Activated naive CD8-positive, alpha-beta T cell treated with anti-CD3 and anti-CD28 coated beads, Interleukin-2, amount 50 U/mL, for 16 hours (primary cell): Measurements from ENCODE around the gene BLOC1S5.
"Not testable (repeated sequence)": the region's sequence is repeated elsewhere in the genome, so short reads cannot be mapped to it uniquely, and the experiment has no call there.

Experiments used
- DNase-seq: peaks from one replicate; pipeline ENCODE4 v3.0.0-alpha.2; 2020; ENCODE audit warnings: low read depth, low spot score

Gene BLOC1S5

DNA sequence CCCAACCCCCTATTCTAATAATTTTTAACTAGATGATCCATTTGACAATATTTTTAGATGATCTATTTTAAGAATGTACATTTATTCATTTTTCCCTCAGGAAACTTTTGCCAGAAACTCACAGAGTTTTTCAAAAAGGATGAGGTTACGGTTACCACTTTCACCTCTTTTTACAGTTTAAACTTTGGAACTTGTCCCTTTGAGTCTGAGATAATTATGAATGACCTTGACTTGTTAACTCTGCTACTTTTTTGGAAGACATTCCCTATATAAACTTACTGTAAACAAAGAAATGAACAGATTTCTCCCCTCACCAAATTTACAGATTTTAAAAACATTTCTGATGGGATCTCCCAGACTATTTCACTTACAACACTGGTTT is 18.4 kb upstream of the BLOC1S5 start:
- no peak for DNase-seq

DNA sequence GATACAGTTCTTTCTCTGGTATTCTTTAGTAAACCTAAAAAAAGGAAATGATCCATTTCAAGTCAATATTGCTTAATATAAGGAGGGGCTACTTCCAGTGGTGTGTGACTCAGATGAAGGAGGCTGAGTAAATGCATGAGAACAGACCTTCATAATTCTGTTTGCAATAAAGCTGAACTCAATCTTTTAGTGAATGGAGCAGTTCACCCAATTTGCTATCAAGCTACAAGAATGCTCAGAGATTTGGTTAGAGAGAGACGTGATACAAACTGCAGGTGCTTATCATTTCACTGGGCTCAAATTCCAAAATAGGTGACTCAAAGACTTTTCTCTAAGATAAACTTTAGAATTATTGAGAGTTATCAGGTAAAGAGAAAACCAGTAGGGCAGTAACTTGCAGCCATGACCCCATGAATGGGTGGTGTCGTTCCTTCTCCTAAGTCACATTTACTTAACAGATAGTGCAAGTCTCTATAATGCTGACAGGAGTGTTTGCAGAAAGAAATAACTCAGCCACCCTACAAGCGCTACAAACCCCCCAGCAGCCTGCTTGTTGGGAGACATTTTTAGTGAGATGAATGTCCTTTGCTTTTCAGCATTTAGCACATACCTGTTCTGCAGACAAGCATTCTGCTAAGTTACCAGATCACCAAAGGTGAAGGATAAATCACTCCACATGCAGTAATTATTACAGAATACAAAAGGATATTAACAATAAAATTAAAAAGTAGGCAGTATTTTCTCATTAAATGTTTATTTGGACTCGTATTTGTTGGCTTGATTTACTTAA is 16.4 kb upstream of the BLOC1S5 start:
- no peak for DNase-seq

DNA sequence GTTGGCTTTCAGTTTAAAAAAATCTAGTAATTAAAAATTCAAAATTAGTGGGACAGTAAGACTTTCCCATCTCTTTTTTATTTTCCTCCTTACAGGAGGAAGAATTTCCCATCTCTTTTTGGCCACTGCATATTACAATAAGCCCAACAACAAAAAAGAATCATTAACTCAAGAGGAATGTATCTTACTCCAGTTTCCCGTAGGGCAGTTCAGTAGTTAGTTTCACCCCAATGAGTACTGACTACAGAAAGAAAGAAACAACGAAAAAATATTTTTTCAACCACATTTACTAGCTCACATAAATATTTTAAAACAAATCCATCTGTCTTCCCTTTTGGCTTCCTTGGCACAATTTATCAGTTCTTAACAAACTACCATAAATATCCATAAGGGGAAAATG is 14.9 kb upstream of the BLOC1S5 start:
- DNase-seq: no peak

DNA sequence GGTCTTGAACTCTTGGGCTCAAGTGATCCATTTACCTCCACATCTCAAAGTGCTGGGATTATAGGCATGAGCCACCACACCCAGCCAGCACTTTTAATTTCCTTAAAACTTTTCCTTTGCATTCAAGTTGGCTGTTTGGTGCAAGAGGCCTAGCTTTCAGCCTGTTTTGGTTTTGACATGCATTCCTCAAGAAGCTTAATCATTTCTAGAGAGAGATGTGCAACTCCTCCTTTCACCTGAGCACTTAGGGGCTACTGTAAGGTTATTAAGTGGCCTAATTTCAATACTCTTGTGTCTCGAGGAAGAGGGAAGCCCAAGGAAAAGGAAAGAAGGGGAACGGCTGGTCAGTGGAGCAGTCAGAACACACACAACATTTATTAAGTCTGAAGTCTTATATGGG is 13.8 kb upstream of the BLOC1S5 start:
- no peak for DNase-seq

DNA sequence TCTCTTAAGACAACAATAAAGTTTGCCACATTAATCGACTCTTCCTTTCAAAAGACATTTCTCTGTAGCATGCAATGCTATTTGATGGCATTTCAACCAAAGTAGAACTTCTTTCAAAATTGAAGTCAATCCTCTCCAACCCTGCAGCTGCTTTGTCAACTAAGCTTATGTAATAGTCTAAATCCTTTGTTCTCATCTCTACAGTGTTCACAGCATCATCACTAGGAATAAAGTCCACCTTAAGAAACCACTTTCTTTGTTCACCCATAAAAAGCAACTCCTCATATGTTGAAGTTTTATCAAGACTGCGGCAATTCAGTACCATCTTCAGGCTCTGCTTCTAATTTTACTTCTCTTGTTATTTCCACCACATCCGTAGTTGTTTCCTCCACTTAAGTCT is 11.5 kb upstream of the BLOC1S5 start:
- DNase-seq: no peak

DNA sequence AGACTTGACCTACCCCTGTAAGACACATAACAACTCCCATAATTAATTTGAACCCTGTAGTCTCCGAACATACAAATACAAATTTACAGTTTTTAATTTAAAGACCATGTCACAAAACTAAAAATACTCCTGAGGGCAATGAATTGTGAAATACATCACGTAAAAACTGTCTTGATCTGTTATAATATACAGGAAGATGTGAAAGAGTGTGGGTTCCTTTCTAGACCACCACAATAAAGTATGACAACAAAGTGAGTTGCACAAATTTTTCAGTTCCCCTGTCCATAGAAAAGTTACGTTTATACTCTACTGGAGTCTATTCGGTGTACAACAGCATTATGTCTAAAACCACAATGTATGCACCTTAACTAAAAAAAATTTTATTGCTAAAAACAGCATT is 11.0 kb upstream of the BLOC1S5 start:
- no peak for DNase-seq

DNA sequence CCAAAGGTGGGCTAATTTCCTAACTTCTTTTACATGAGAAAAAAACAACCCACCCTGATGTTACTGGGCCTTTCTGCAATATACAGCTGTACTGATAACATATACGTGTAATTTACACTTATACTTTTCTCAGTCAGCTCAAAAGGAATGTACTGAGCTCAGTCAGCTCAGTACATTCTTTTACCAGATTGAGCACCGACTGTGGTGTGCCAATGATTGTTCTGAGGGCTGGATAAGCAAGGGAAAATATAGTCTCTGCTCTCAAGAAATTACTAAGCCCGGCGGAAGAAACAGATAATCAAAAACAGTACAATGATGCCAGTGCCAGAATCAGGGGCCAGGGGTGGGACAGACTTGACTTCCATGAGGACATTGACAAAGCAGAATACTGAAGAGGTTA is 10.0 kb upstream of the BLOC1S5 start:
- no peak for DNase-seq

DNA sequence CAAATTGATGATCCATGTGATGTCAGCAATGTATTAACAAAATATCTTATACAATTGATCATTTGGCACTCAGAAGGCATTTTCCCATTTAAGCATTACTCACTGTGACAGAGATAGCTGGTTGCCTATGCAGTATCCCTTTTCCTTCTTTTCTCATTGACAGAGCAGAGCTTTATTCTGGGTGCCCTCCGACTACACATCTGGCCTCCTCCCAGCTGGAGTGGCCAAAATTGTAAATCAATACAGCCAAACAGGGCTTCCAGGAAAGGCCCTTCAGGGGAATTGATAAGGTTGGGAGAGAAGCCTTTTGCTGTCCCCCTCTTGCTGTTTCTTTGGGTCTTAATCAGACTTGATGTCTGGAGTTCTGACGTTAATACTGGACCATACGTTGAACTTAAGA is 9.6 kb upstream of the BLOC1S5 start:
- no peak for DNase-seq

DNA sequence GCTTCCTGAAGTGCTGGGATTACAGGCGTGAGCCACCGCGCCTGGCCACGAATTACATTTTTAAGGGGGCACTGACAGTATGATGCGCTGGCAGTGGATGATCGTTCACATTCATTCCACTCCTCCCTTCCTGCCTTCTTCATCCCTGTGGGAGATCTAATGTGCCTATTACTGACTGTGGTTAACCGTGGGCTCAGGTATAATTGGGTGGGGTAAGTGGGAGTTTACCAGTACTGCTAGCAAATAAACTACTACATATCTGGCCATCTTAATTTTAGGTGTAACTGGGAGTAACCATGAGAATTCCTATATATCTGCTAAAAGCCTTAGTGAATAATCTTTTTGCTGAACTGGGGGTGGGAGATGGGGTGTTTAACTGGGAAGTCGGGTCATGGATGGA is 6.5 kb upstream of the BLOC1S5 start:
- no peak for DNase-seq

DNA sequence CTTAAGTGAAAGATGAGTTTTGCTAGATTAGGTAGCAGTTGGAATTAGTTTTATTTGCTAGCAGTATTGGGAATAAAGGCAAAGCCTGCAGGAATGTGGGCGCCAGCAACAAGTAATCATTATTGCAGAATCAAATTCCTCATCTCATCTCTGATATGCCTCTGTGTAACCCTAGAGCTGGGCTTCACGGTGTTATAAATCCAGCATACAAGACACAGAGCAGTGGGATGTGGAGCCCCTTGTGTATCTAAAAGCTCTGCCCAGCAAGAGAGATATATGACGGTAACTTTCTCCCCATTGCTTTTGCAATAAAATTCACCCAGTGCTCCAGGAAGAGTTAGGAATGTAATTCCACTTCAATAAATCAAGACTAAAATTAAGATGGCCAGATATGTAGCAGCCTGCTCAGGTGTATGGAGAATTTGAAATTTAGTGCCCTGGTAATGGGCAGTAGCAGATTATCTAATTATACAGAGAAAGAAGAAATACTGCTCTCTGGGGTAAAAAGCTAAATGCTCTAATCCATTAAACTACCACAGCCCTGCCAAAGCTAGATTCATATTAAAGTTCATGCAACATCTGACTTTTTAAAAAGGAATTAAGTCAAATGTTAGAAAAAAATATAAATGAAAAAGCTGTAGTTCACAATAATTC is 5.6 kb upstream of the BLOC1S5 start:
- DNase-seq: no peak

DNA sequence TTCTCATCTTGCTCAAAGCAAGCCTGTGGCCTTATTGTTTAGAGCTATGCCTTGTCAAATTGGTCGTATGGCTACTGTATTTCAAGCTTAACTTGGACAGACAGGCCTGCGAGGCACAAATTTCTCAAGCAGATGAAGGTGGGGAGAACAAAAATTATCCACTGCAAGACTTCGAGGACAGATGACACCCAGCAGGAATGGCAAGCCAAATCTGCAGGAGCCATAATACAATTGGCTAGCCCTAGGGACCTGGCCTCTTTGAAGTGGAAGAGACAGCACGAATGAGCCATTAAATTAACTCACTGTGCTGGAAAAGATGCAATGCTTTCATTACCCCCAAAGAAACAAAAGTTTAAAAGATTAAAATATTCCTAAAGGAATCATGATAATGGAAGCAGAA is 5.0 kb upstream of the BLOC1S5 start:
- DNase-seq: no peak

DNA sequence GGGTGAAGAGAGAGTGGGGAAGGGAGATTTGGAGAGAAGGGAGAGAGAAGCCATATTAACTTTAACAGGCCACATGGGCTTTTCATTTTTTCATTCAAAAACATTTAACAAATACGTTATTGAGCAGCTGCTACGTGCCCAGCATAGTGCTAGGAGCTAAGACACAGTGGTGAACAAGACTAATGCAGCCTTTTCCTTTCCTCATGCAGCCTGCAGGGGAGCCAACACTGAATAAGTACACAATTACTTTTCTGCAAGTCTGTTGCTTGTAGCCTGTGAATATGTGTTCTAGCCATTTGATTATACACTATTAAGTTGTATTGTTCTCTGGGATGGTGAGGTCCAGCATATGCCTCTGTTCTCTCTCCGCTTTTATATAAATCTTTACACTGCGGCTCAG is 1.9 kb upstream of the BLOC1S5 start:
- no peak for DNase-seq

DNA sequence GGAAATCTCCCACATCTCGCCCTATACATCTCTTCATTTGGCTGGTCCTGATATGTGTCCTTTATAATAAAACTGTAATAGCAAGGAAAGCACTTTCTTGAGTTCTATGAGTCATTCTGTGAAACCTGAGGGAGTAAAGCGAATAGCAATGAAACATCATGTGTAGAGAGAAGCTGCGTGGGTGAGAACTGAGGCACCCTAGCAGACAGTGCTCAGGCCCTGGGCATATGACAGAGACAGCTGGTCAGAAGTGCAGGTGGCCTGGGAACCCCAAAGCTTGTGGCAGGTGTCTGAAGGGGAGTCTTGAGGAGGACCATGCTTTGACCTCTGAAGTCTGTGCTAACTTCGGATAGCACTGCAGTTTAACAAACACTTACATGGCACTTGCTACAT is 1.3 kb upstream of the BLOC1S5 start:
- no peak for DNase-seq

DNA sequence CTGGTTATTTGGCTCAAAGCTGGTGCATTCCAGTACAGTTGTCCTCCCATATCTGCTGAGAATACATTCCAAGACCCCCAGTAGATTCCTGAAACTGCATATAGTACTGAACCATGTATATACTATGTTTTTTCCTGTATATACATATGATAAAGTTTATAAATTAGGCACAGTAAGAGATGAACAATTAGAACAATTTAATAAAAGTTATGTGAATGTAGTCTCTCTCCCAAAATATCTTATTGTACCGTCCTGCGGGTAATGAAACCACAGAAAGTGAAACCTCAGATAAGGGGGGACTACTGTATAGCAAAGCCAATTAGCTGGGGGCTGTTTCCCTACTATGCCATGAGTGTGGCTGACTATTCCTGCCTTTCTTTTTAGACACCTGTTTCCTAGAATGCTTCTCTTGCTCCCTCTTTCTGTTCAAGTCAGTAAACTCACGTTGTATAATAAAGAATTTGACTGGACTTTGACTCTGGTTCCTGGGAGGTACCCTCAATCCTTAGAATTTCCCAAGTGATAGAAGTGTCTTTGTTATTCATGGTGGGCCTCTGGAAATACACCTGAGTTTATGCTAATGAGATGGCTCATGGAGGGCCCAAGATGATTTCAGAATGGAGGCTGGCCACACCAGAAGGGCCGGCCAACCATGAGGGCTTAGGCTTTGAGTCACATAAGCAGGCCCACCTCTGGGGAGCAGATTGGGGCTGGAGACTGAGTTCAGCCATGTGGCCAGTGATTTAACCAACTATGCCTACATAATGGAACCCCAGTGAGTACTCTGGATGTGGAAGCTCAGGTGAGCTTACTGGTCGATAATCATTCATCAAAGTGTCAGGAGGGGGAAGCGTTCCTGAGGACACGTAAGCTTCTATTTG is 689 bp upstream of the BLOC1S5 start:
- DNase-seq: no peak

DNA sequence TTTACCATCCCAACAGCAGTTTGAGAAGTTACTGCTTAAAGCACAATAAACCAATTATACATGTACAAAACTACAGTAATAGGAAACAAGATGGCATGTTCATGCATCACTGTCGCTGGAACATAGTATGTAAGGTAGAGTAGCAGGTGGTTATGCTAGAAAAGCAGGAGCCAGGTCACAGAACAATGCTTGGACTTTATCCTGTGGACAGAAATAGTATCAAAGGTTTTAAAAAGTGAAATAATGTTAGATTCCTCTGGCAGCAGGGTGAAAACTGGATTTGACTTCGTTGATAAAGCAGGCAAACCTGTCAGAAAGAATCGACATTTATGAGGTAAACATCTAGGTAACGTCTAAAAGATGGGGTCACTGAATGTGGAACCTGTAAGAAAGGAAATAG is 2.5 kb downstream of the BLOC1S5 start:
- no peak for DNase-seq

DNA sequence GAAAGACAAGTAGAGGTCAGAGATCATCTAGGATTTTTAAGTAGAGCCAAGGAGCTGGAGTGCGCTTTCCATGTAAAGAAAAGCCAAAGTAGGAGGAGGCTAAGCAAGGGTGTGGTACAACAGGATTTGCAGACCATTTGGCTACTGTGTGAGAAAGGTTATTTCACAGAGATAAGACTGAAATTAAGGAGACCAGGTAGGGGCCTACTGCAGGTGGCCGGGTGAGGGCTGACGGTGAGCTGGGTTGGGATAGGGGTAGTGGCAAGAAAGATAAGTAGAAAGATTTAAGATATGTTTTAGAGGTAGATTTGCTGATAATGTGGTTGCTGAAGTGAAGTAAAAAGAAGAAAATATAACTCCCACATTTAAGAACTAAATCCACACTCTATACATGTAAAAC is 3.8 kb downstream of the BLOC1S5 start:
- no peak for DNase-seq

DNA sequence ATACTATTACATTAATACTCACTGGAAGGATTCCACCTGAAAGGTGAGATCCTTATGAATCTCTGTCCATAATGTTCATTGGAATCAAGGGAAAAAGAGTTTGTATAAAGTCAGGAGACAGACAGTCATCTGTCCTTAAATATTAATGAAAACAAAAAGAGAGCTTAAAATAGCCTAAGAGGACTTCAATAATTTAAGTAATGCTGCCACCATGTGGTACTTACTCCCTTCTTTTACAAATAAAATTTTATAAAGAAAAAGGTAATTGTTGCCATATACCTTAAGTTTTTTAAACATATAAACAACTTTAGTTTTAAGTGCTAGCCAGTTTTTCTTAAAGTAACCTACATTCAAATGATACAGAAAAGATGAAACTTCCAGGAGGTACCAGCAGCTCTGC is 5.1 kb downstream of the BLOC1S5 start:
- DNase-seq: no peak

DNA sequence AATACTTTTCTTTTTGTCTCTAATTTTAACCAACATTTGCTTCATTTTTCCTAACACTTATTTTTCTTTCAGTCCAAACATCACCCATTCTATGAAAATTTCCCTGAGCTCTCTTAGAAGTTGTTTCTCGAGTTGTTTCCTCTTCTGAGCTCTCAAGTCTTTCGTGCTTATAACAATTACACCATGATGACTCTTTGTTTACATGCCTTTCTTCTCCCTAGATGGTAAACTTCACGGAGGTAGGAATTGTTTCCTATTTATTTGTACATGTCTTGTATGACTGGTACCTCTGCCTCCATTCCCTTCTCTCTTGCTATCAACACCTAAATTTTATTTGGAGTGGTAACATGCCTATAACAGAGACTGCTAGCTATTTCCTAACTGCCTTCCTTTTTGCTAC is 6.4 kb downstream of the BLOC1S5 start:
- DNase-seq: no peak

DNA sequence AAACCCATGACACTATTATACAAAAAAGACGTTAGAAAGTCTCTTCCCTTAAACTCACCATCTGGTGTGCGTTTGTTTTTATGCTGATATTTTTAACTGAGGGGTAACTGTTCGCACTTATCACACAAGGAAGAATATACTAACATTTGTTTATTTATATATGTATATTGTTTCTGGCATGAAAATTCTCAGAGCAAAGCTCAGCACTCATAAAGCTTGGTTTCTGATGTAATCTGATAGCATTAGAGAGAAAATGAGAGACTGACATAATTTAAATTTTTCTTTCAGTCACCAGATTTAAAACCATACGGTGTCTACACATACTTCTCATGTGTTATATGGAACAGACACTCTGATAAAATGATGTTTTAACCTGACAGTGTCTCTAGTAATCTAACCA is 6.9 kb downstream of the BLOC1S5 start:
- DNase-seq: no peak

DNA sequence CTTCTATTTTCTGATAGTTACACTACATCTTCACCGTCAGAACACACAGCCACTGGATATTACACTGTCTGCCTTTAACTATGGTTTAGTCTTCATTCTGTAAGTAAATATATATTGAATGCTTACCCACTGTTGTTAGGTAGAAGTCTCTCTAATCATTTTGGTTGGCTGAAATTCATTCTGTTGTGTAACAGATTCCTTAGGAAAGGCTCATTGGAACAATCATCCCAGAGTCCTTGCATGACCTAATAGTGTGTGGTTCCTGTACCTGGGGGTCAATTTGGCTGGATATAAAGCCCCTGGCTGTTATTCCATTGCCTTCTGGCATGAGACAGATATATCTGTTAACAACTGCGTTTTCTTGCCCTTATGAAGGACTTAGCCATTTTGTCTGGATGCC is 9.9 kb downstream of the BLOC1S5 start:
- no peak for DNase-seq

DNA sequence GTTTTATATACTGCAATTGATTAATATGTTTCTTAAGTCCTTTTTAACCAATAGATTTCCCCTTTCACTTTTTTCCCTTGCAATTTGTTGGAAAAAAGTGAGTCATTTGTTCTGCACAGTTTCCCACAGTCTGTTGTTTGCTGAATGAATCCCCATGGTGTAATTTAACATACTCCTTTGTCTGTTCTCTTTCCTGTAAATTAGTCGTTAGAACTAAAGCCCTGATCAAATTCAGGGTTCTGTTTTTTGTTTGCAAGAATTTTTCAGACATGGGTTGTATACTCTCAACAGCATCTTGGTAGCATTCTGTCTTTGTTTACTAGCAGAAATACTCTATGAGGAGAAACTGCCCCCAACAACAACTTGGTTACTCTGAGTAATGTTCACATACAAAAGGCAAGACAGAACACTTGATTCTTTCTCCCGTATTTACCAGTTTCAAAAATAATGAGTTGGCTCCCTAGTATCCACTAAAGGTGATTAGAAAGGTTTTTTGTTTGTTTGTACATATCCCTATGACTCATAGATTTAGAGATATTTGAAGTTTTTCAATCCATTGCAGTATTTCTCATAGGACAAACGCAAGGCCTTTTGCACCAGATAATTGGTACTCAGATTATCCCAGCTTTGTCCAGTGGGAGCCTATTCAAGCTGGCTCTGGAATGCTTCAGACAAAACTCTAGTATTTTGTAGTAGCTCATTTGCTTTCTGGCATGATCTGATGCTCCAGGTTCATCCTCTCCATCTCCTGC is 16.5 kb downstream of the BLOC1S5 start:
- no peak for DNase-seq

DNA sequence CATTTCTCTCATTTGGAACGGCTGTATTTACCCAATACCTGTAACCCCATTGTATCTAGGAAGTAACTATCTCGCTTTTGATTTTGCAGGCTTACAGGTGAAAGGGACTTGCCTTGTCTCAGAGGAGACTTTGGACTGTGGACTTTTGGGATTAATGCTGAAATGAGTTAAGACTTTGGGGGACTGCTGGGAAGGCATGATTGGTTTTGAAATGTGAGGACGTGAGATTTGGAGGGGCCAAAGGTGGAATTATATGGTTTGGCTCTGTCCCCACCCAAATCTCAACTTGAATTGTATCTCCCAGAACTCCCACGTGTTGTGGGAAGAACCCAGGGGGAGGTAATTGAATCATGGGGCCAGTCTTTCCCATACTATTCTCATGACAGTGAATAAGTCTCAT is 18.4 kb downstream of the BLOC1S5 start:
- DNase-seq: not testable (repeated sequence)
